ENCODE results near the gene FBXO46.

Gene FBXO46

GRCh38 chr19:45681391-45682015, 49.2 kb downstream of the FBXO46 start:
- peak; percentile 87 for DNase-seq

DNA sequence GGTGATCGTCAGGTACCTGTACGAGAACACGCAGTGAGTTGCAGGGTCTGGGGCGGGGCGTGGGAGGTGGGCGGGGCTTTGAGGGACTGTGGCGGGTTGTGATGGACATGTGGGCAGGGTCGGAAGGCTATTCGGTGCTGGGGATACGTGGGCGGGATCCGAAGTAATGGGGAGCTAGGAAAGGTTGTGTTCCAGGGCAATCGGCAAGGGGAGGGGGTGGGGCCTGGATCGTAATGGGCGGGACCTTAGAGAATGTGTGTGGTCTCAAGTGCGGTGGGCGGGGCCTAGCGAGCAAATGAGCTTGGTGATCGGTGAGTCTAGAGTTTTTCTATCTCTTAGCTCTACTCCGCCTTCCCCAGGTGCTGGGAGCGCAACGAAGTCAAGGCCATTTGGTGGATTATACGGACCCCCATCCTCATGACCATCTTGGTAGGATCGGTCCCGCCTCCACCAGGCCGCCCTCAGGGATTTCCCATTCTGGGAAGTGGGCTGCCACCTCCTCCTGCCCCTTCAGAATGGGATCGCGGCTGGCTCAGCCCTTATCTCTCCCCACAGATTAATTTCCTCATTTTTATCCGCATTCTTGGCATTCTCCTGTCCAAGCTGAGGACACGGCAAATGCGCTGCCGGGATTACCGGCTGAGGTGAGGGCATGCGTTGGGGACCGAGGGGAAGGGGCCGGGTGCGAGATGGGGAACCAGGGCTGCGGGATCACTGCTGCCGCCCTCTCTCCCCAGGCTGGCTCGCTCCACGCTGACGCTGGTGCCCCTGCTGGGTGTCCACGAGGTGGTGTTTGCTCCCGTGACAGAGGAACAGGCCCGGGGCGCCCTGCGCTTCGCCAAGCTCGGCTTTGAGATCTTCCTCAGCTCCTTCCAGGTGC, 53.1 kb downstream of the FBXO46 start:
- peak; percentile 94 for DNase-seq

- DNase-seq, result peak; percentile 60
Observed at GRCh38 chr19:45676851-45677263, 53.8 kb downstream of the FBXO46 start.

DNA sequence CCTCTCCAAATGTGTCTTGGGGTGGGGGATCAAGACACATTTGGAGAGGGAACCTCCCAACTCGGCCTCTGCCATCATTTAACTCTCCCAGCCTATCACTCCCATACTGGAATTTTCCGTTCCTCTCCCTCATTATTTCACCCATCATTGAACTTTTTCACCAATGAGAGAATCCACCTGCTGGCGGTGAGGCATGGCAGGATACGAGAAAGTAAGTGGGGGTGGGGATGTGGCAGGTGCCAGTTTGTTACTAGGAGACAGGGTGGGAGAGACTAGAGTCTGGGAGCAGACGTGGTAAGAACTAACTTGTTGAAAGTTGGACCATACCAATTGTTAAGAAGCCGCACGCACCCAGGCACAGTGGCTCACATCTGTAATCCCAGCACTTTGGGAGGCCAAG, 55.8 kb downstream of the FBXO46 start:
- DNase-seq, result no peak

DNA sequence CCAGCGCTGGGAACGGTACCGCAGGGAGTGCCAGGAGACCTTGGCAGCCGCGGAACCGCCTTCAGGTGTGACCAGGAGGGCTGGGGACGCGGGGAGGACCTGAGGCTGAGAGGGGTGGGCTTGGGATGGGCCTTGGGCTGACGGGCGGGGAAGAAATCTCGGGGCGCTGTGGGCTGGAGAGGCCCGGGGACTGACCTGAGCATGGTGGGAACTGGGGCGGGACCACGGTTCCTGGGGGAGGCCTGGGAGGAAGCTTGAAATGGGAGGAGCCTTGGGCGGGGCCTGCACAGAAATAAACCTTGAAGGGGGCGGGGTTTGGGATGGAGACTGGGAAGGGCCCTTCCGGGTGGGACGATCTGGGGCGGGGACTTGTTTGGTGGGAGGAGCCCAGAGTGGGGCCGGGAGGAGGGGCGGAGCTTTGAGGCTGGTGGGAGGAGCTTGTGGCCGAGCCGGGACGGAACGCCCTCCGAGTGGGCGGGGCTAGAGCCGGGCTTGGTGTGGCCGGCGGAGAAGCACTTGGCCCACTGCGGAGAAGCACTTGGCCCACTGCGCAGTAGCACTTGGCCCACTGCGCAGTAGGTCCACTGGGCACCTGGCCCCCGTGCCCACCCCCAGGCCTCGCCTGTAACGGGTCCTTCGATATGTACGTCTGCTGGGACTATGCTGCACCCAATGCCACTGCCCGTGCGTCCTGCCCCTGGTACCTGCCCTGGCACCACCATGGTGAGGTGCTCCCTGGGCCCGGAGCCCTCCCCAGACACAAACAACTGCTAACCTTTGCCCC, 59.8 kb downstream of the FBXO46 start:
- peak; percentile 75 for DNase-seq

DNA sequence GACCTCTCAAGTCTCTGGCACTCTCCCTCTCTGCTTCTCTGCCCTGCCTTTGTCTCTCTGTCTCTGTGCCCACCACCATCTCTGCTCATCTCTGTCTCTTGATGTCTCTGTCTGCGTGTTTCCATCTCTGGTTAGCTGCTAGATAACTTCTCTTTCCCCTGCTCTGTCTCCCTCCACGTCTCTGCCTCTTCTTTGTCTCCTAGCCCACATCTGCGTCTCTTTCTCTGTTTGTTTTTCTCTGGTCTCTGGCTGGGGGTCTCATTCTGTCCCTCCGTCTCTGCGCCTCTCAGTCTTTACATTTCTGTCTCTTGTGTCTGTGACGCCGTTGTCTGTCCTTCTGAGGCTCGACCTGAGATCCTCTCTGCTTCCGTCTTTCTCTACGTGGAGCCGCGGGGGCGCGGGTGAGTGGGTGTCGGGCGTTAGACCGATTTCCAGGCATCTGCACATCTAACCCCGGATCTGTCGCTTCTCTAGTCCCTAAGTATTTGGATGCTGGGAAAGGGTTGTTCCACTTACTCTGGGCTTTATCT, 62.3 kb downstream of the FBXO46 start:
- peak; percentile 51 for DNase-seq

- DNase-seq, result peak; percentile 85
Observed at GRCh38 chr19:45667620-45668341, 62.9 kb downstream of the FBXO46 start, which contains the start of gene GIPR. TSS of gene GIPR (plus strand) at chr19:45668221. CDS start at chr19:45669521, 1,300 bp downstream.

DNA sequence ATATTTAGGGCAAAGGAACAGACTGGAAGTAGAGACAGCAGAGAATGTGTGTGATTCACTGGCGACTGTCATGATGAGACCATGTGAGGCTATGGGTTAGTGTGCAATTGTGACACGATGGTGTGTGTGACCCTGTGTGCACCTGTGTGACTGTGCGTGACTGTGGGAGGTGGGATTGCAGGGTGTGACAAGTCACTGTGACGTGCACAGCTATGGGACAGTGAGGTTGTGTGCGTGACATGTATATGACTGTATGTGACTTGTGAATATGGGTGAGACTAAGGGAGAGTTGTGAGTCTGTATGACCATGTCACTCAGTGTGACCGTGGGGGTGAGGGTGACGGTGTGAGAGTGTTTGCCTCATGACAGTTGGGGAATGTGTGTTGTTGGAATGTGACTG, 66.1 kb downstream of the FBXO46 start:
- no peak for DNase-seq

DNA sequence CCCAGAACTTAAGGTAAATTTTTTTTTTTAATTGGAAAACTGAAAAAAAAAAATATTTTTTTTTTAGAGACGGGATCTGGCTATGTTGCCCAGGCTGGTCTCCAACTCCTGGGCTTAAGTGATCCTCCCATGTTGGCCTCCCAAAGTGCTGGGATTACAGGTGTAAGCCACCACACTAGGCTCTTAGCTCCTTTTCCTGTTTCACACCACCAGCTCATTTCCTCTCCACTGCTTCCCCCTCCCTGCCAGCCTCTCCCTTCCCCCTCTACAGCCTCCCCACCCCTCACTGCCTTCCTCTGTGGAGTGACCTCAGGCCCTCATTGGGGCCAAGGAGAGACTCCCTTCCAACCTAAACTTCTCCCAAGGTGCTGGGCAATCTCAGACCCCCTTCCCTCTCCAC, 66.9 kb downstream of the FBXO46 start:
- DNase-seq, result no peak

GRCh38 chr19:45660636-45661035, 70.1 kb downstream of the FBXO46 start:
- no peak for DNase-seq
